Activated CD8-positive, alpha-beta memory T cell treated with anti-CD3 and anti-CD28 coated beads, Interleukin-2, amount 50 U/mL, for 4 hours (primary cell): ENCODE results near the gene BTN3A1.
A peak's percentile ranks its signal among the peaks of the same experiment; 100 is the strongest.
"Not testable (repeated sequence)": the region's sequence is repeated elsewhere in the genome, so short reads cannot be mapped to it uniquely, and the experiment has no call there.

Experiments used
- DNase-seq: peaks from one replicate; pipeline ENCODE4 v3.0.0-alpha.2; 2020

The BTN3A1 gene

GRCh38 chr6:26401987-26402658, at the start of gene BTN3A1:
Gene BTN3A1 (plus strand): TSS chr6:26402275. CDS start chr6:26405564, 3,289 bp downstream.
- DNase-seq = peak; percentile 62

GRCh38 chr6:26352315-26352714, 49.8 kb upstream of the BTN3A1 start:
- no peak for DNase-seq

GRCh38 chr6:26354162-26354561, 47.9 kb upstream of the BTN3A1 start:
- no peak for DNase-seq

- DNase-seq = no peak
These were observed 46.7 kb upstream of the BTN3A1 start for GRCh38 chr6:26355366-26355765.

GRCh38 chr6:26357543-26357942, 44.5 kb upstream of the BTN3A1 start:
- not testable (repeated sequence) for DNase-seq

- DNase-seq = no peak
These were observed 43.5 kb upstream of the BTN3A1 start for GRCh38 chr6:26358511-26358981.

- no peak for DNase-seq
These were observed 42.3 kb upstream of the BTN3A1 start for GRCh38 chr6:26359765-26360164.

GRCh38 chr6:26360451-26361416, 41.3 kb upstream of the BTN3A1 start:
- no peak for DNase-seq

GRCh38 chr6:26361544-26361943, 40.5 kb upstream of the BTN3A1 start:
- DNase-seq = no peak

- no peak for DNase-seq
These were observed 39.8 kb upstream of the BTN3A1 start for GRCh38 chr6:26362093-26362835.

GRCh38 chr6:26362836-26363220, 39.2 kb upstream of the BTN3A1 start:
- no peak for DNase-seq

- no peak for DNase-seq
These were observed 38.0 kb upstream of the BTN3A1 start for GRCh38 chr6:26363882-26364701.

- DNase-seq = no peak
These were observed 36.5 kb upstream of the BTN3A1 start for GRCh38 chr6:26365633-26365995.

- no peak for DNase-seq
These were observed 35.6 kb upstream of the BTN3A1 start for GRCh38 chr6:26366504-26366903.

GRCh38 chr6:26367114-26367513, 35.0 kb upstream of the BTN3A1 start:
- DNase-seq = no peak

- DNase-seq = not testable (repeated sequence)
These were observed 30.3 kb upstream of the BTN3A1 start for GRCh38 chr6:26371813-26372212.

GRCh38 chr6:26372308-26373144, 29.5 kb upstream of the BTN3A1 start:
- DNase-seq = no peak

GRCh38 chr6:26375270-26375669, 26.8 kb upstream of the BTN3A1 start:
- no peak for DNase-seq

GRCh38 chr6:26377719-26378118, 24.4 kb upstream of the BTN3A1 start:
- no peak for DNase-seq

GRCh38 chr6:26378143-26378542, 23.9 kb upstream of the BTN3A1 start:
- not testable (repeated sequence) for DNase-seq

GRCh38 chr6:26379292-26379691, 22.8 kb upstream of the BTN3A1 start:
- DNase-seq = no peak
